A549 (cell line): ENCODE measurements around the gene GJD3. TPM values are rescaled to one million over a fixed set of nuclear protein-coding genes. Genes with fewer than 3 reads are reported as not detected.

ENCODE experiments used
- ATAC-seq, 2 experiments: fragments of 200-7000 bp in 1 of 2; fragments of >200 bp in 1 of 2; cut with Nextera tagmentation in 1 of 2; cut with Tn5 transposase in 1 of 2; 3 replicates each; pipeline versions ENCODE4 v1.8.0 to v1.9.1; 2018 to 2020; ENCODE audit warnings: mild to moderate bottlenecking in 1 of 2, moderate library complexity in 1 of 2
- CTCF ChIA-PET: fragments of 300-600 bp; sonication (Branson Sonifier 250); formaldehyde crosslinking; extraction: SDS; loops from one replicate; lab custom pipeline; 2021; ENCODE audit warnings: antibody characterized with exemption, inconsistent platforms; lab: Yijun Ruan, JAX
- POLR2A ChIA-PET: fragments of 350-600 bp; formaldehyde crosslinking; extraction: SDS; loops from one replicate; lab custom pipeline; 2021; ENCODE audit warnings: antibody characterized with exemption, inconsistent platforms; lab: Yijun Ruan, JAX
- DNase-seq, 2 experiments: peaks; one replicate each; pipeline versions ENCODE4 v3.0.0 to v3.0.0-alpha.2; 2011 to 2016; ENCODE audit warnings: low read depth in 1 of 2, low spot score in 1 of 2
- FAIRE-seq: peaks from 2 replicates; lab custom pipeline; 2011; peaks lifted over from hg19 to GRCh38; lab: Jason Lieb, UNC
- H3K27ac ChIP-seq, 2 experiments: fragments of >200 bp; sonication (Bioruptor Twin); formaldehyde crosslinking; 3 replicates each; pipeline ENCODE4 v1.5.1; 2016 to 2017
- H3K4me1 ChIP-seq: fragments of >200 bp; sonication (Bioruptor Twin); formaldehyde crosslinking; 3 replicates; pipeline ENCODE4 v1.6.1; 2016
- H3K4me2 ChIP-seq: fragments of >200 bp; sonication (Bioruptor Twin); formaldehyde crosslinking; 3 replicates; pipeline ENCODE4 v1.6.1; 2016
- H3K4me3 ChIP-seq: fragments of >200 bp; sonication (Bioruptor Twin); formaldehyde crosslinking; 3 replicates; pipeline ENCODE4 v1.5.1; 2016
- H3K9me3 ChIP-seq: fragments of >200 bp; sonication (Bioruptor Twin); formaldehyde crosslinking; 3 replicates; pipeline ENCODE4 v1.6.1; 2016
- ATOH8 ChIP-seq: fragments of 250-450 bp; sonication (Bioruptor Pico); IDR thresholded peaks from 2 replicates; pipeline ENCODE4 v1.5.0; 2020; ENCODE audit warnings: low read depth, mild to moderate bottlenecking, moderate library complexity
- BCL3 ChIP-seq: fragments of >200 bp; sonication (Bioruptor Twin); formaldehyde crosslinking; IDR thresholded peaks from 3 replicates; pipeline ENCODE4 v1.6.1; 2016
- BHLHE40 ChIP-seq: IDR thresholded peaks from 2 replicates; pipeline ENCODE4 v1.6.1; 2012; ENCODE audit warnings: low read depth, low read length, inconsistent platforms
- CHD2 ChIP-seq: fragments of 150-350 bp; IDR thresholded peaks from 2 replicates; pipeline ENCODE4 v1.6.1; 2014; ENCODE audit warnings: low read length; ENCODE audit not compliant: partially characterized antibody
- ELK1 ChIP-seq: fragments of 150-350 bp; IDR thresholded peaks from 2 replicates; pipeline ENCODE4 v1.6.1; 2014; ENCODE audit warnings: low read depth, mild to moderate bottlenecking, low read length
- EP300 ChIP-seq, 2 experiments: fragments of >200 bp; sonication (Bioruptor Twin); formaldehyde crosslinking; IDR thresholded peaks; 2 replicates in 1 of 2; 3 replicates in 1 of 2; pipeline ENCODE4 v1.6.1; 2016 to 2017
- FOXS1 ChIP-seq: fragments of 250-450 bp; sonication (Bioruptor Pico); IDR thresholded peaks from 2 replicates; pipeline ENCODE4 v1.5.0; 2020; ENCODE audit warnings: mild to moderate bottlenecking, moderate library complexity
- GATA3 ChIP-seq: IDR thresholded peaks from 2 replicates; pipeline ENCODE4 v1.6.1; 2012; ENCODE audit warnings: borderline replicate concordance
- HES2 ChIP-seq: fragments of >200 bp; sonication (Bioruptor Twin); formaldehyde crosslinking; IDR thresholded peaks from 2 replicates; pipeline ENCODE4 v1.6.1; 2016
- HEYL ChIP-seq: fragments of 250-450 bp; sonication (Bioruptor Pico); IDR thresholded peaks from 2 replicates; pipeline ENCODE4 v1.8.0; 2021; ENCODE audit warnings: mild to moderate bottlenecking, moderate library complexity
- HMGXB4 ChIP-seq: fragments of 250-450 bp; sonication (Bioruptor Pico); IDR thresholded peaks from 2 replicates; pipeline ENCODE4 v1.5.0; 2021; ENCODE audit warnings: mild to moderate bottlenecking, moderate library complexity, borderline replicate concordance
- JUN ChIP-seq, 2 experiments: fragments of >200 bp; sonication (Bioruptor Twin); formaldehyde crosslinking; IDR thresholded peaks; 2 replicates in 1 of 2; 3 replicates in 1 of 2; pipeline ENCODE4 v1.6.1; 2016 to 2017
- NFE2L2 ChIP-seq: fragments of 150-350 bp; conservative IDR thresholded peaks from 2 replicates; pipeline ENCODE4 v1.6.1; 2014; ENCODE audit warnings: low read length
- PHF8 ChIP-seq: fragments of 200-600 bp; sonication (generic); IDR thresholded peaks from 2 replicates; pipeline ENCODE4 v1.6.1; 2016; ENCODE audit warnings: low read depth, mild to moderate bottlenecking, antibody characterized with exemption, moderate library complexity, borderline replicate concordance
- POLR2A ChIP-seq: IDR thresholded peaks from 2 replicates; pipeline ENCODE4 v1.6.1; 2012; ENCODE audit warnings: mild to moderate bottlenecking, low read length
- REST ChIP-seq: fragments of 200-600 bp; sonication (generic); IDR thresholded peaks from 2 replicates; pipeline ENCODE4 v1.6.1; 2016; ENCODE audit warnings: antibody characterized with exemption, mild to moderate bottlenecking, moderate library complexity
- SMC3 ChIP-seq: fragments of >200 bp; sonication (Bioruptor Twin); formaldehyde crosslinking; IDR thresholded peaks from 3 replicates; pipeline ENCODE4 v1.6.1; 2018; ENCODE audit warnings: inconsistent platforms
- ZC3H11A ChIP-seq: fragments of 450-650 bp; IDR thresholded peaks from 2 replicates; pipeline ENCODE4 v1.6.1; 2014; ENCODE audit warnings: antibody characterized with exemption, mild to moderate bottlenecking
- ZNF302 ChIP-seq: fragments of 250-450 bp; sonication (Bioruptor Pico); IDR thresholded peaks from 2 replicates; pipeline ENCODE4 v1.9.0; 2021; ENCODE audit warnings: inconsistent platforms, mild to moderate bottlenecking, moderate library complexity
- WGBS: methylation state at CpG from one replicate; pipeline ENCODE4 v1.1.6; 2017; ENCODE audit errors: missing lambda C conversion rate; 5-methylcytosine and 5-hydroxymethylcytosine counted together
- polyA plus RNA-seq, 4 experiments: library from polyadenylated mRNA; depleted of rRNA in 3 of 4; stranded (reverse); fragments of >200 nt; fragmentation: RNase III in 1 of 4; extraction: RNeasy Plus Mini Kit Qiagen cat#74134 plus additional on column Dnase treatment in 1 of 4; gene quantifications; 2 replicates in 3 of 4; 3 replicates in 1 of 4; pipeline ENCODE4 v1.2.3, GENCODE V29; 2011 to 2017

The GJD3 gene
- polyA plus RNA-seq, 2 of the 4 experiments (the other 2 are of a cell fraction) = 0.09 to 0.40 TPM

GRCh38 chr17:40347319-40348135, 17.0 kb downstream of the GJD3 start:
- ChIA-PET CTCF (interaction anchor here (0.8 to 40.3 kb wide), 5 partner anchors 10 to 213 kb away, joined by 3 to 2395 read pairs (median 5); partner anchors contain the start of genes CDC6 and RARA), POLR2A (interaction anchor here (1.1 kb wide), 1 partner anchor 30 kb away, joined by 9 read pairs; no protein-coding TSS in a partner anchor)
- peaks cover 100% of the 10 kb centered on the region for H3K4me1 ChIP-seq
- no peak for DNase-seq
- FAIRE-seq = no peak
- H3K4me3 ChIP-seq = no peak overlapping the region
- H3K27ac ChIP-seq = peak overlapping the region in 1 of 2 experiments; percentile 92; a peak in 2 of 6 replicates
- H3K9me3 ChIP-seq = no peaks in the 10 kb centered on the region
- TF ChIP-seq ZC3H11A (no peak), BHLHE40 (no peak), HMGXB4 (CRISPR knock-in tag) (no peak), EP300 (IDR thresholded peaks at IDR 0.05) (no peak), CHD2 (no peak), JUN (IDR thresholded peaks at IDR 0.05) (no peak), PHF8 (no peak), FOXS1 (no peak), GATA3 (no peak), ELK1 (no peak), ATOH8 (CRISPR knock-in tag) (no peak), ZNF302 (CRISPR knock-in tag) (no peak), SMC3 (no peak), BCL3 (no peak), HEYL (CRISPR knock-in tag) (no peak)
- WGBS = 89% methylated on average over 9 of the region's 9 CpGs
- no peak for ATAC-seq
- H3K4me2 ChIP-seq = peak overlapping the region; percentile 97; the same call in 2 of the 3 replicates

- FAIRE-seq (no peak), DNase-seq (no peak), ATAC-seq (no peak)
- ChIA-PET CTCF (interaction anchor here (11.7 to 40.3 kb wide), 2 partner anchors 11 to 34 kb away, joined by 236 to 2395 read pairs; partner anchors contain the start of genes CDC6 and RARA), POLR2A (interaction anchor here (1.1 kb wide), 1 partner anchor 29 kb away, joined by 9 read pairs; no protein-coding TSS in a partner anchor)
- no peak for TF ChIP-seq HEYL (CRISPR knock-in tag)
- no peak for TF ChIP-seq ELK1
- TF ChIP-seq REST = no peak
- no peak for TF ChIP-seq NFE2L2
- TF ChIP-seq POLR2A = no peak
- TF ChIP-seq HES2 = no peak
- 89% methylated on average over 1 of the region's 1 CpG for WGBS
- Histone ChIP-seq H3K4me2 (peak overlapping the region; percentile 97), H3K4me3 (no peak overlapping the region), H3K9me3 (no peaks in the 10 kb centered on the region), H3K27ac (peak overlapping the region; percentile 86 to 92; a peak in 4 of 6 replicates), H3K4me1 (peaks cover 96% of the 10 kb centered on the region)
Measured at GRCh38 chr17:40346765-40347158, 17.8 kb downstream of the GJD3 start.
